Left lung (tissue), 10 donors: Measurements from ENCODE around the gene EMILIN1. TPM values are rescaled to one million over a fixed set of nuclear protein-coding genes. Genes with fewer than 3 reads are reported as not detected.

Source experiments
- ATAC-seq: fragments of 200-7000 bp; cut with Tn5 transposase; one replicate; pipeline ENCODE4 v1.9.1; 2020; ENCODE audit warnings: moderate library complexity
- DNase-seq, 4 donors: peaks; one replicate each; pipeline ENCODE4 v3.0.0-alpha.2; 2013 to 2020
- H3K27ac ChIP-seq, 2 donors: fragments of 200-600 bp; sonication (generic) in 1 of 2; one replicate each; pipeline versions ENCODE4 v1.5.0 to v1.8.0; 2020 to 2021
- H3K27me3 ChIP-seq, 2 donors: fragments of 200-600 bp; sonication (generic) in 1 of 2; one replicate each; pipeline versions ENCODE4 v1.5.0 to v1.8.0; 2020 to 2021
- H3K36me3 ChIP-seq, 2 donors: fragments of 200-600 bp; sonication (generic) in 1 of 2; one replicate each; pipeline versions ENCODE4 v1.5.0 to v1.8.0; 2020 to 2021
- H3K4me1 ChIP-seq, 2 donors: fragments of 200-600 bp; one replicate each; pipeline ENCODE4 v1.8.0; 2021
- H3K4me3 ChIP-seq, 2 donors: fragments of 200-600 bp; sonication (generic) in 1 of 2; one replicate each; pipeline versions ENCODE4 v1.5.0 to v1.8.0; 2020 to 2021; ENCODE audit warnings: mild to moderate bottlenecking in 1 of 2
- H3K9me3 ChIP-seq, 2 donors: fragments of 200-600 bp; sonication (generic) in 1 of 2; one replicate each; pipeline versions ENCODE4 v1.5.0 to v1.8.0; 2020 to 2021
- CTCF ChIP-seq, 2 donors: fragments of 200-600 bp; sonication (generic) in 1 of 2; IDR thresholded peaks; one replicate each; pipeline versions ENCODE4 v1.5.0 to v1.8.0; 2021; ENCODE audit warnings: antibody characterized with exemption in 2 of 2
- intact Hi-C, 2 donors: fragments of 100-400 bp; cut with DNase I; formaldehyde crosslinking; loops; one replicate each; pipeline versions ENCODE4 v1.11.2 to v1.14.2; 2022
- polyA plus RNA-seq, 6 donors: library from polyadenylated mRNA; unstranded; fragments of 120-200 nt; gene quantifications; one replicate each; pipeline ENCODE4 v1.2.1, GENCODE V29; 2013; ENCODE audit not compliant: insufficient read length in 6 of 6
- total RNA-seq, 2 donors: library from RNA; stranded (reverse); fragmentation: NEBNext Ultra II Directional; extraction: Animal tissue kit (Norgen Biotek cat#: 25700); gene quantifications; one replicate each; pipeline ENCODE4 v1.2.1, GENCODE V29; 2021
- donor health status: DM: no; HTN: yes; CAD: no.
- donor health status: DM: no; HTN: no; CAD: no.

Gene EMILIN1
- total and polyA plus RNA-seq, 8 donors, result 137 to 268 (median 176) TPM

GRCh38 chr2:27093430-27094352, 15.3 kb downstream of the EMILIN1 start:
- no peak for TF ChIP-seq CTCF (IDR thresholded peaks at IDR 0.05)
- no peak for ATAC-seq
- H3K4me3 ChIP-seq, result no peak overlapping the region
- intact Hi-C loops, result loop anchor here in 1 of 2 donors (10.0 kb wide), 2 partner anchors 111 to 191 kb away; partner anchors contain the start of gene TRIM54
- no peak for DNase-seq
- no peaks in the 10 kb centered on the region for H3K9me3 ChIP-seq
- H3K27ac ChIP-seq, result no peak overlapping the region
- H3K36me3 ChIP-seq, result no peaks in the 10 kb centered on the region
- H3K4me1 ChIP-seq, result peaks cover 6 to 17% of the 10 kb centered on the region in 2 donors
- H3K27me3 ChIP-seq, result no peaks in the 10 kb centered on the region

- no peak overlapping the region for H3K27ac ChIP-seq
- ATAC-seq (no peak), DNase-seq (no peak)
- TF ChIP-seq CTCF (IDR thresholded peaks at IDR 0.05), result no peak
- peaks cover 0 to 1% of the 10 kb centered on the region in 2 donors for H3K36me3 ChIP-seq
- peaks cover 6 to 17% of the 10 kb centered on the region in 2 donors for H3K4me1 ChIP-seq
- intact Hi-C loops, result loop anchor here in 1 of 2 donors (10.0 kb wide), 2 partner anchors 110 to 190 kb away; partner anchors contain the start of gene TRIM54
- H3K4me3 ChIP-seq, result no peak overlapping the region
- no peaks in the 10 kb centered on the region for H3K27me3 ChIP-seq
- H3K9me3 ChIP-seq, result no peaks in the 10 kb centered on the region
Observed at GRCh38 chr2:27094353-27094984, 16.1 kb downstream of the EMILIN1 start.

GRCh38 chr2:27095427-27095744, 17.0 kb downstream of the EMILIN1 start:
- Histone ChIP-seq H3K36me3 (peaks cover 0 to 5% of the 10 kb centered on the region in 2 donors), H3K27me3 (no peaks in the 10 kb centered on the region), H3K4me1 (peaks cover 6 to 17% of the 10 kb centered on the region in 2 donors), H3K9me3 (no peaks in the 10 kb centered on the region), H3K4me3 (no peak overlapping the region), H3K27ac (no peak overlapping the region)
- no peak for TF ChIP-seq CTCF (IDR thresholded peaks at IDR 0.05)
- no peak for ATAC-seq
- intact Hi-C loops, result loop anchor here in 1 of 2 donors (10.0 kb wide), 2 partner anchors 109 to 189 kb away; partner anchors contain the start of gene TRIM54
- no peak for DNase-seq

GRCh38 chr2:27095745-27096651, 17.6 kb downstream of the EMILIN1 start:
- Histone ChIP-seq H3K27ac (peak overlapping the region in 1 of 2 donors; percentile 46), H3K4me3 (peak overlapping the region; percentile 12 to 30), H3K36me3 (peaks cover 0 to 5% of the 10 kb centered on the region in 2 donors), H3K27me3 (no peaks in the 10 kb centered on the region), H3K9me3 (no peaks in the 10 kb centered on the region), H3K4me1 (peaks cover 6 to 17% of the 10 kb centered on the region in 2 donors)
- intact Hi-C loops, result loop anchor here in 1 of 2 donors (10.0 kb wide), 2 partner anchors 109 to 189 kb away; partner anchors contain the start of gene TRIM54
- ATAC-seq, result peak; percentile 93
- peak in 3 of 4 donors; percentile 62 to 83 (median 71) for DNase-seq
- TF ChIP-seq CTCF (IDR thresholded peaks at IDR 0.05), result no peak
